ENCODE data around the gene BAIAP2. TPM values are rescaled to one million over a fixed set of nuclear protein-coding genes. Genes with fewer than 3 reads are reported as not detected.

Gene BAIAP2
- total and polyA plus RNA-seq, 2 experiments from 2014 or later, result 27.1 to 49.7 TPM

DNA sequence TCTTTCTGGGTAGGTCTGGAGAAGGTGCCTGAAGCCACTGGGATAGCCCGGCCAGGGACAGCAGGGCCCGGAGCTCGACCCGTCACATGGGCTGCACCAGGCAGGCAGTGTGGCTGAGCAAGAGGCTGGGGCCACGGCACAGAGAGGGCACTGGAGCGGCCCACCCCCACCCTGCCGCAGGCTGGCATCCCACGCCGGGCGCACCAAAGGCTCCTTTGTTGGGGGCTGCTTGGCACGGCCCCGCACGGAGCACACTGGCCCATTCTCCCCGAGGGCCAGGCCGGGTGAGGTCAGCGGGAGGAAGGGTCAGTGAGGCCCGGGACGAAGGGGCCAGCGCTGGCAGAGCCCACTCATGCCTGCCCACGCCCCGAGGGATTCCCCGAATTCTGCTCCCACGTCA lies 93.8 kb downstream of the BAIAP2 start:
- WGBS (ENCODE audit: low lambda C conversion rate, missing lambda C conversion rate), result 93% methylated on average over 21 of the region's 23 CpGs
- TF ChIP-seq EZH2phosphoT487 (IDR thresholded peaks at IDR 0.05; ENCODE audit: low read depth, severe bottlenecking, unreplicated experiment), result no peak
- TF ChIP-seq EZH2 (IDR thresholded peaks at IDR 0.05; ENCODE audit: borderline replicate concordance), result no peak
- TF ChIP-seq, protein P1, sequence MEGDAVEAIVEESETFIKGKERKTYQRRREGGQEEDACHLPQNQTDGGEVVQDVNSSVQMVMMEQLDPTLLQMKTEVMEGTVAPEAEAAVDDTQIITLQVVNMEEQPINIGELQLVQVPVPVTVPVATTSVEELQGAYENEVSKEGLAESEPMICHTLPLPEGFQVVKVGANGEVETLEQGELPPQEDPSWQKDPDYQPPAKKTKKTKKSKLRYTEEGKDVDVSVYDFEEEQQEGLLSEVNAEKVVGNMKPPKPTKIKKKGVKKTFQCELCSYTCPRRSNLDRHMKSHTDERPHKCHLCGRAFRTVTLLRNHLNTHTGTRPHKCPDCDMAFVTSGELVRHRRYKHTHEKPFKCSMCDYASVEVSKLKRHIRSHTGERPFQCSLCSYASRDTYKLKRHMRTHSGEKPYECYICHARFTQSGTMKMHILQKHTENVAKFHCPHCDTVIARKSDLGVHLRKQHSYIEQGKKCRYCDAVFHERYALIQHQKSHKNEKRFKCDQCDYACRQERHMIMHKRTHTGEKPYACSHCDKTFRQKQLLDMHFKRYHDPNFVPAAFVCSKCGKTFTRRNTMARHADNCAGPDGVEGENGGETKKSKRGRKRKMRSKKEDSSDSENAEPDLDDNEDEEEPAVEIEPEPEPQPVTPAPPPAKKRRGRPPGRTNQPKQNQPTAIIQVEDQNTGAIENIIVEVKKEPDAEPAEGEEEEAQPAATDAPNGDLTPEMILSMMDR (IDR thresholded peaks at IDR 0.05; ENCODE audit: poor library complexity), result no peak
- H3K9me2 ChIP-seq (replicated peaks; ENCODE audit: insufficient read depth), result no peaks in the 10 kb centered on the region
- H3K9me3 ChIP-seq (ENCODE audit: low read depth), result no peaks in the 10 kb centered on the region
- no peak overlapping the region for H3K27ac ChIP-seq
- peaks cover 14% of the 10 kb centered on the region for H3K4me1 ChIP-seq (ENCODE audit: insufficient read depth)
- H3K36me3 ChIP-seq (replicated peaks; ENCODE audit: insufficient read depth, low read depth), result no peaks in the 10 kb centered on the region
- no peak overlapping the region for H2AFZ ChIP-seq
- H3K4me2 ChIP-seq, result no peak overlapping the region
- no peaks in the 10 kb centered on the region for H3K79me2 ChIP-seq
- no peaks in the 10 kb centered on the region for H3K27me3 ChIP-seq
- H4K20me1 ChIP-seq (ENCODE audit: insufficient read depth, poor library complexity, severe bottlenecking), result no peaks in the 10 kb centered on the region
- DNase-seq (ENCODE audit: low spot score), result no peak
- no peak overlapping the region for H3K4me3 ChIP-seq

DNA sequence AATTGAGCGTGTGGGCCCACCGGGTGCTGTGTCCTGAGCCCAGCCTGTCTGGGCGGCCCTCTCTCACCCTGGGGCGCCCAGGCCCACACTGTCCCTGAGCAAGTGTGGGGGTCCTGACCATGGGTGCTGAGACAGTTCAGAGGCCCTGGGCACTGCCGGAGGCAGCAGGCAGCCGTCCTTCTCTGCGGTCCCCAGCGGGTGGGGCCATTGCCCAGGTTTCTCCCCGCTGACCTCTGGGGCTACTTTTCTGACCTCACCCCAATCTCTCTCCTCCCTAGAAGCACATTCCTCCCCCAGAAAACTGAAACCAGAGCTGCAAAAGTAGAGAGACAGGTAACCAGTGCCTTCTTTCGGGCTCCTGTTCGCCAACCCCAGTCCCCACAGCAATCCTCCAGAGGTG lies 94.3 kb downstream of the BAIAP2 start:
- Histone ChIP-seq H3K27ac (no peak overlapping the region), H3K36me3 (replicated peaks; ENCODE audit: insufficient read depth, low read depth) (no peaks in the 10 kb centered on the region)

DNA sequence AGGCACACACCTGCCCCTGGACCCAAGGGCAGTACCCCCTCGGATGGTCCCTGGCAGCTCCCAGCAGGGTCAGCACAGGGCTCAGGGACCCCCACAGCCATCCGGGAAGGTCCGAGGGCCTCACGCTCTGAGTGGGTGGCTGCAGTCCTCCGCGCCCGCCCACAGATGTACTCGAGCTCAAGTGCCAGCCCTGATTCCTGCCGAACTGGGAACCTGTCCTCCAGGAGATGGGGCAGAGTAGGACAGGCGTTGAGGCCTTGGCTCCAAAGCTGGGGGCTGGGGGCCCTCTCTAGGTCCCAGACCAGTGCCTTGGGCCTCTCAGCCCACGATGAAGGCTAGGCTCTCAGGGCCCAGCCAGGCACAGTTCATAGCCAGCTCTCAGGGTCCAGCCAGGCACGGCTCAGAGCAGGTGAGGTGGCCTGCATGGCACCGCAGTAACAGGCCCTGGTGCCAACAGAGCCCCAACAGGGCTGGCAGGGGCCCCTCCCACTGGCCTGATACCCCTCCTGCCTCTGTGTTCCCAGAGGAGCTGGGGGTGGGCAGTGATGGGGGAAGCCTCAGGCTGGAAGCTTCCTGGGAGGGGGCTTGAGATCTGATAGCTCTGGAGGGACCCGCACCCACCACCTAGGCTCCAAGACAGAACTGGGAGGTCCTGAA lies 94.9 kb downstream of the BAIAP2 start:
- TF ChIP-seq, protein P1 (IDR thresholded peaks at IDR 0.05; ENCODE audit: poor library complexity), result no peak
- TF ChIP-seq EZH2phosphoT487 (IDR thresholded peaks at IDR 0.05; ENCODE audit: low read depth, severe bottlenecking, unreplicated experiment) (no peak), EZH2 (IDR thresholded peaks at IDR 0.05; ENCODE audit: borderline replicate concordance) (no peak)
- H4K20me1 ChIP-seq (ENCODE audit: insufficient read depth, poor library complexity, severe bottlenecking), result no peaks in the 10 kb centered on the region
- no peak overlapping the region for H3K4me2 ChIP-seq
- H3K79me2 ChIP-seq, result no peaks in the 10 kb centered on the region
- H3K27ac ChIP-seq, result no peak overlapping the region
- no peaks in the 10 kb centered on the region for H3K36me3 ChIP-seq (replicated peaks; ENCODE audit: insufficient read depth, low read depth)
- H3K4me1 ChIP-seq (ENCODE audit: insufficient read depth), result peaks cover 14% of the 10 kb centered on the region
- no peak for DNase-seq (ENCODE audit: low spot score)
- no peaks in the 10 kb centered on the region for H3K9me2 ChIP-seq (replicated peaks; ENCODE audit: insufficient read depth)
- H3K27me3 ChIP-seq, result no peaks in the 10 kb centered on the region
- no peak overlapping the region for H3K4me3 ChIP-seq
- no peaks in the 10 kb centered on the region for H3K9me3 ChIP-seq (ENCODE audit: low read depth)
- WGBS (ENCODE audit: low lambda C conversion rate, missing lambda C conversion rate), result 88% methylated on average over 14 of the region's 14 CpGs
- no peak overlapping the region for H2AFZ ChIP-seq

More for the DNA sequence above, 94.3 kb downstream of the BAIAP2 start:
- Histone ChIP-seq H3K9me3 (ENCODE audit: low read depth) (no peaks in the 10 kb centered on the region), H3K4me2 (no peak overlapping the region), H3K9me2 (replicated peaks; ENCODE audit: insufficient read depth) (no peaks in the 10 kb centered on the region), H3K4me3 (no peak overlapping the region), H3K79me2 (no peaks in the 10 kb centered on the region), H2AFZ (no peak overlapping the region), H3K27me3 (no peaks in the 10 kb centered on the region), H4K20me1 (ENCODE audit: insufficient read depth, poor library complexity, severe bottlenecking) (no peaks in the 10 kb centered on the region), H3K4me1 (ENCODE audit: insufficient read depth) (peaks cover 14% of the 10 kb centered on the region)
- TF ChIP-seq EZH2phosphoT487 (IDR thresholded peaks at IDR 0.05; ENCODE audit: low read depth, severe bottlenecking, unreplicated experiment) (no peak), EZH2 (IDR thresholded peaks at IDR 0.05; ENCODE audit: borderline replicate concordance) (no peak)
- TF ChIP-seq, protein P1 (IDR thresholded peaks at IDR 0.05; ENCODE audit: poor library complexity), result no peak
- 89% methylated on average over 11 of the region's 11 CpGs for WGBS (ENCODE audit: low lambda C conversion rate, missing lambda C conversion rate)
- no peak for DNase-seq (ENCODE audit: low spot score)

Measured in hepatocyte (in vitro differentiated cells).